ENCODE results near the gene SYNM. TPM values are rescaled to one million over a fixed set of nuclear protein-coding genes. Genes with fewer than 3 reads are reported as not detected.

SYNM gene
- total RNA-seq, 4 donors from 2014 or later: 6.0 to 38.5 (median 15.6) TPM

DNA sequence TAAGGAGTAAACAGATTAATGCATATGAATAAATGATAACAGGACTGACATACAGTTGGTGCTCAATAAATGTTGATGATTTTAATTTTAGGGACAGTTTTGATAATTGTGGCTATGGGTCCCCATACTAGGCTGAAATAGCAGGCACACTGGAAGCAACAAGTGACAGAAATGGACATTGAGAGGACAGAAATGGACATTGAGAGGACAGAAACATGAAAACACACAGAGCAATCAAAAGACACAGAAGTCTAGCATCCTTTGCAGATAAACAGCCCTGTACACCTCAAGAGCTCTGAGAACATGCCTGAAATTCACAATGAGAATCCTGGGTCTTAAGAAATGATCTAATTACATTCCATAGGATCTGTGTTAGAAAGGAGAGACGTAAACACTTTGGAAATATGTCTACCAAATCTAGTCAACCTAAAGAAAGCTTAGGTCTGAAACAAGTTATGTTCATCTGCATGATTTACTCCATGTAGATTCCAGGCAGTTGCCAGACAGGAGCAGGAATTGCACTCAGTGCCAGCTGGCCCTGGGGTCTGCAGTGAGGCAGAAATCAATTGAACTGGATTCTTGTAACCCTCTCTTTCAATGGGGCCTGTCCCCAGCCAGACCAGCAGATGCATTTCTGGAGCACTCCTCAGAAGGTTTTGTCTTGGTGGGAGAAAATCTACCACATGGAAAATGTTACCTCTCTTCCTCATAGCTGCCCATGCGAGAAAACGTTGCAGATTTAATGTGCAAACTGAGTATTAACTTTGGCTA lies 60.3 kb downstream of the SYNM start:
- Histone ChIP-seq H3K27me3 (no peaks in the 10 kb centered on the region), H3K36me3 (peaks cover 0 to 9% (median 0%) of the 10 kb centered on the region in 3 donors), H3K27ac (no peak overlapping the region), H3K9me3 (no peaks in the 10 kb centered on the region), H3K4me1 (no peaks in the 10 kb centered on the region), H3K4me3 (no peak overlapping the region)
- DNase-seq: no peak
- TF ChIP-seq, protein P1, sequence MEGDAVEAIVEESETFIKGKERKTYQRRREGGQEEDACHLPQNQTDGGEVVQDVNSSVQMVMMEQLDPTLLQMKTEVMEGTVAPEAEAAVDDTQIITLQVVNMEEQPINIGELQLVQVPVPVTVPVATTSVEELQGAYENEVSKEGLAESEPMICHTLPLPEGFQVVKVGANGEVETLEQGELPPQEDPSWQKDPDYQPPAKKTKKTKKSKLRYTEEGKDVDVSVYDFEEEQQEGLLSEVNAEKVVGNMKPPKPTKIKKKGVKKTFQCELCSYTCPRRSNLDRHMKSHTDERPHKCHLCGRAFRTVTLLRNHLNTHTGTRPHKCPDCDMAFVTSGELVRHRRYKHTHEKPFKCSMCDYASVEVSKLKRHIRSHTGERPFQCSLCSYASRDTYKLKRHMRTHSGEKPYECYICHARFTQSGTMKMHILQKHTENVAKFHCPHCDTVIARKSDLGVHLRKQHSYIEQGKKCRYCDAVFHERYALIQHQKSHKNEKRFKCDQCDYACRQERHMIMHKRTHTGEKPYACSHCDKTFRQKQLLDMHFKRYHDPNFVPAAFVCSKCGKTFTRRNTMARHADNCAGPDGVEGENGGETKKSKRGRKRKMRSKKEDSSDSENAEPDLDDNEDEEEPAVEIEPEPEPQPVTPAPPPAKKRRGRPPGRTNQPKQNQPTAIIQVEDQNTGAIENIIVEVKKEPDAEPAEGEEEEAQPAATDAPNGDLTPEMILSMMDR (IDR thresholded peaks at IDR 0.05): no peak
- no peak for TF ChIP-seq POLR2A (IDR thresholded peaks at IDR 0.05)

DNA sequence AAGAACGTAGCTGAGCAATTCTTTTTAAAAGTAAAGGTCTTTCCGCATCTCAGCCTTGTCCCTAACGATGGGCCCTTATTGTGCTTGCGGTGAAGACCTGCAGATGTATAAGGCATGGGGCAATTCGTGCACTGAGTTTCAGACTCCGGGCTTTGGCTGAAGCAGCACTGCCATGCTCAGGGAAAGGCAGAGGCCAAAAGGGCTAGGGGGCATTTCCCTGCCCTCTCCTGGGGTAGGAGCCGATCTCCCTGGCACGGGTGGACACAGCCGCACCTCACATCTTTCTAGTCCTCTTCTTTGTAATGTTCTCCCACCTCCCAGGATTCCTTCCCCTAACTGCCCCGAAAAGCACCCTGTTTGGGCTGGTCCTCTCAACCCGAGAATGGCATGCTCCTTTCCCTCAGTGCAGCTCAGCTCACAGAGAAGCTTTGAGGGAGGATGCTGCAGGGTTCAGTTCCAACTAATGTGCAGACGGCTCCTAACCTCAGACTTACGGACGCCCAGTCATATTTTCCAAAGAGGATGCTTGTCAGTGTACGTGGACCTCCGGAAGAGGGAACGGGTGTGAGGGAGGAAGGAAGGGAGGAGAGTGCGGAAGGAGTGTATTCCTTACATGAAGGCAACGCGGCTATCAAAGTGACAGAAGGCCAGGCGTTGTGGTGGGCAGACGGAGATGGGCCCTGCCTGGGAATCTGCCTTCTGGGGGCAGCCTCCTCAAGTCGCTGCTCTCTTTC lies 61.2 kb downstream of the SYNM start:
- peak overlapping the region in 1 of 4 donors; percentile 87 for H3K27ac ChIP-seq

DNA sequence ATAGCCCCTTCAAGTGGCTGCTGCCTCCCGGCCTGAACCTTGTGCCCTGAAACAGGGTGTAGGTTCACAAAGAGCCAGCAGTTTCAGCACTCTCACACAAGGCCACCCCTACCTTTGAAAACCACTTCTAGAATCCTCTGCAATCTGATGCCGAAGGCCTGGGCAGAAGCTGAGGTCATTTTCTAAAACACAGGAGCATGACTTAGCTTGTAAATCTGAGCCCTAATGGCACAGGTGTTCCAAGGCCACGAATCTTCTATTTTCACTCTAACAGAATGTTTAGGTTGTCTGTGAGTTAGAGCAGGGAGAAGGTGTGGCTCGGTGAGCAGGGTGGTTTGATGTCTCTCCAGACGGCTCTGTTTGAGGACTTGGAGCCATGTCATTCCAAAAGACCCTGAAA lies 62.3 kb downstream of the SYNM start:
- Histone ChIP-seq H3K4me1 (no peaks in the 10 kb centered on the region), H3K27ac (peak overlapping the region in 1 of 4 donors; percentile 87), H3K4me3 (no peak overlapping the region), H3K27me3 (no peaks in the 10 kb centered on the region), H3K9me3 (no peaks in the 10 kb centered on the region), H3K36me3 (peaks cover 0 to 6% (median 0%) of the 10 kb centered on the region in 3 donors)
- no peak for TF ChIP-seq POLR2A (IDR thresholded peaks at IDR 0.05)
- TF ChIP-seq, protein P1 (IDR thresholded peaks at IDR 0.05): no peak
- DNase-seq: no peak

More for the DNA sequence above, 61.2 kb downstream of the SYNM start:
- peaks cover 0 to 10% (median 0%) of the 10 kb centered on the region in 3 donors for H3K36me3 ChIP-seq
- H3K9me3 ChIP-seq: no peaks in the 10 kb centered on the region
- no peaks in the 10 kb centered on the region for H3K27me3 ChIP-seq
- H3K4me3 ChIP-seq: no peak overlapping the region
- TF ChIP-seq, protein P1 (IDR thresholded peaks at IDR 0.05): no peak
- TF ChIP-seq POLR2A (IDR thresholded peaks at IDR 0.05): no peak
- DNase-seq: peak in 1 of 3 donors; percentile 39
- no peaks in the 10 kb centered on the region for H3K4me1 ChIP-seq

DNA sequence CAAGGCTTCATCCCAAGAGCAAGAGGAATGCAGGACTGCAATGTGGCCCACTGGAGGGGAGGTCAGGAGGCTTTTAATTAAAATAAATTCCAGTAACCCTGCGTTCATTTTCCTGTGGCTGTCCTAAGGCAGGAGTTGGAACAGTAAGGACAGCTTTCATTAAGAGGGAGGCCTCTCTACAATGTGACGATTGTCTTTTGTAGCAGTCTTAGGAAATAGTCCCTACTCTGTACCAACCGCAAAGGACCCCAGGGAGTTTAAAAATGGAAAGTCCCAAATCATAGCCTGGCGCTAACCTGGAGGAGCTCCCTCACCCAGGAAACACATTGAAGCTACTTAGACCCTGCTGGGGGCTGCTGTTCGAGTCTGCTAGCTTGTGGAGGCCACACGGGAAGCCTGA lies 62.8 kb downstream of the SYNM start:
- no peak overlapping the region for H3K4me3 ChIP-seq
- peak overlapping the region in 1 of 4 donors; percentile 87 for H3K27ac ChIP-seq
- TF ChIP-seq, protein P1 (IDR thresholded peaks at IDR 0.05): no peak
- TF ChIP-seq POLR2A (IDR thresholded peaks at IDR 0.05): no peak
- H3K9me3 ChIP-seq: no peaks in the 10 kb centered on the region
- peak in 1 of 3 donors; percentile 24 for DNase-seq
- H3K27me3 ChIP-seq: no peaks in the 10 kb centered on the region
- H3K4me1 ChIP-seq: no peaks in the 10 kb centered on the region
- peaks cover 0 to 10% (median 0%) of the 10 kb centered on the region in 3 donors for H3K36me3 ChIP-seq

DNA sequence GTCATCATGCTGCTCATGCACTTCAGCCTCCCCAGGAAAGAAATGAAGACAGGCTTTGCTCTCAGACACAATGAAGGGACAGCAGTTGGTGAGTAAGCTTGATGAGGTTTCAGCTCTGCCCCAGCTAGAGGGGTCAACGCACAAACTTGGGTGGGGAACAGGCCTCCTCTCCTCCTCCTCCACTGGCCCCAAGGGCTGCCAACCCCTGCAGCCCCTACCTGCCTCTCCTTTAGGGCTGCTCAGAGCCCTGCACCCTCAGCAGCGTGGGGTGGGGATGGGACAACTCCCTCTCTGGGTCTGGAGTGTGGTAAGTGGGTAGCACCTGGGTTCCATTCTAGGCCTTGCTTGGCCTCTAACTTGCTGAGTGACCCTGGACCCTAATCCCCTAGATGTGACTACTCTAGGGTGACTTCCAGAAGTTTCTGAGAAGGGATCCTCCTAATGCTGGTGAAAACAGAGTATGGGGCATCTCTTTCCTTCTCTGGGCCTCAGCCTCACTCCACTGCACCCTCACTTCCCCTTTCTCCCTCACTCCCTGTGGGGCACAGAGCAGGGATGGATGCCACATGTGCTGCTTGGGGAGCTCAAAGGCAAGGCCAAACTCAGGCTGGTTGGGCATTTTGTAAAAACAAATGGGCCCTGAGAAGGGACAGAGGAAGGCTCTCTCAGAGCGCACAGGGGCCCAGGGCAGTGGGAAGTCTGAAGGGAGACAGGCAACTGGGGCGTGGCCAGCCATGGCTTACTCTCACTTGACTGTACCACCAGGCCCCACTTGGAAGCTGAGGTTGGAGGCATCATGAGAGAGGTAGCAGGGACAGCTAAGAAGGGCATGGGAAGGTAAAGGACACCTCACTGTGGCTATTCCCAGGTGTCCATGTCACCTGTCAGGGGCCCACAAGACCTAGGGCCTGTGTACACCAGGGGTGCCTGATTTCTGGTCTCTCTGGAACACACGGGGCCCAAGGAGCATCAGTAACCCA lies 64.0 kb downstream of the SYNM start:
- no peaks in the 10 kb centered on the region for H3K9me3 ChIP-seq
- peak overlapping the region; percentile 26 to 87 (median 48) for H3K27ac ChIP-seq
- no peaks in the 10 kb centered on the region for H3K27me3 ChIP-seq
- H3K4me3 ChIP-seq: no peak overlapping the region
- no peaks in the 10 kb centered on the region for H3K4me1 ChIP-seq
- no peak for DNase-seq
- H3K36me3 ChIP-seq: peaks cover 0 to 20% (median 0%) of the 10 kb centered on the region in 3 donors
- TF ChIP-seq, protein P1 (IDR thresholded peaks at IDR 0.05): no peak
- TF ChIP-seq POLR2A (IDR thresholded peaks at IDR 0.05): no peak

Measured in Peyer's patch (tissue), 4 donors.